ENCODE results near the gene PDE1C. TPM values are rescaled to one million over a fixed set of nuclear protein-coding genes. Genes with fewer than 3 reads are reported as not detected.

The PDE1C gene
- total RNA-seq, 1 donor from 2014 or later = 54.6 TPM

DNA sequence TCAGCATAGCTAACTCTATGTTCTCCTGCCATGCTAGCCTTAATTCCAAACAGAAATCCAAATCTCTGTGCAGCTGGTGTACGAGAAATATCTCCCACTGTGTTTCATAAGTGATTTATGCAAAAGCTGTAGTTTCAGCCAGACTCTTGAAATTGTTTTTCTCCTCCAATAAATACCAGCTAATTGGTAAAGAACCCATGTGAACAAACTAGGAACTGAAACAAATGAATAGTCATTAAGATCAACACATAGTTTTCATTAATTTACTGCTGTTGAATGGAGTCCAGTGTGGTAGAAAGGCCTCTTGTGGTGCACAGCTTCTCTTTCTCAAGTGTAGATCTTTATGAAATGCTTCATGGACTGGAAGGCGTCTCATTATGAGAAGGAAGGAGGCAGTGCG is 364.8 kb downstream of the PDE1C start:
- Mint-ChIP-seq H3K9me3 (ENCODE audit: low read depth) (peaks cover 4% of the 10 kb centered on the region), H3K4me3 (ENCODE audit: unreplicated experiment) (no peak overlapping the region), H3K27me3 (ENCODE audit: low read depth) (peaks cover 4% of the 10 kb centered on the region), H3K36me3 (ENCODE audit: low read depth) (no peaks in the 10 kb centered on the region), H3K27ac (ENCODE audit: unreplicated experiment) (no peak overlapping the region), H3K4me1 (ENCODE audit: low read depth) (no peaks in the 10 kb centered on the region)
- TF ChIP-seq, protein P1, sequence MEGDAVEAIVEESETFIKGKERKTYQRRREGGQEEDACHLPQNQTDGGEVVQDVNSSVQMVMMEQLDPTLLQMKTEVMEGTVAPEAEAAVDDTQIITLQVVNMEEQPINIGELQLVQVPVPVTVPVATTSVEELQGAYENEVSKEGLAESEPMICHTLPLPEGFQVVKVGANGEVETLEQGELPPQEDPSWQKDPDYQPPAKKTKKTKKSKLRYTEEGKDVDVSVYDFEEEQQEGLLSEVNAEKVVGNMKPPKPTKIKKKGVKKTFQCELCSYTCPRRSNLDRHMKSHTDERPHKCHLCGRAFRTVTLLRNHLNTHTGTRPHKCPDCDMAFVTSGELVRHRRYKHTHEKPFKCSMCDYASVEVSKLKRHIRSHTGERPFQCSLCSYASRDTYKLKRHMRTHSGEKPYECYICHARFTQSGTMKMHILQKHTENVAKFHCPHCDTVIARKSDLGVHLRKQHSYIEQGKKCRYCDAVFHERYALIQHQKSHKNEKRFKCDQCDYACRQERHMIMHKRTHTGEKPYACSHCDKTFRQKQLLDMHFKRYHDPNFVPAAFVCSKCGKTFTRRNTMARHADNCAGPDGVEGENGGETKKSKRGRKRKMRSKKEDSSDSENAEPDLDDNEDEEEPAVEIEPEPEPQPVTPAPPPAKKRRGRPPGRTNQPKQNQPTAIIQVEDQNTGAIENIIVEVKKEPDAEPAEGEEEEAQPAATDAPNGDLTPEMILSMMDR (IDR thresholded peaks at IDR 0.05) = no peak
- DNase-seq (ENCODE audit: low spot score) = no peak

DNA sequence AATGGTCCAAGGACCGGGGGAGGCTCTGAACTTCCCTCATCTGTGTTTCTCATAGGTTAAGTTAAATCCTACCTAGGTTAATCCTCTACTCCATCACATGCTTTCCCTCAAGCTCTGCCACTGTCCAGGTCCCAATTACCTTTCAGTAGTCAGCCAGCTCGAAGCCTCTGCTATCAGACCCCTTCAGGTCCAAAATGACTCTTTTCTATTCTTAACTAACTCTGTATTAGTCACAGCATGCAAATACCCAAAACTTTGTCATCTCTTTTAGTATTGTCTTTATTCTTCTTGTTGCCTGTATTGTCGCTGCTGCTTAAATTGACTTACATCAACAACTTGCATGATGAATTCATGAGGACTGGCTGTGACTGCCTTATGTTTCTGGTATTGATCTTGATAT is 367.9 kb downstream of the PDE1C start:
- Mint-ChIP-seq H3K36me3 (ENCODE audit: low read depth) (no peaks in the 10 kb centered on the region), H3K4me1 (ENCODE audit: low read depth) (no peaks in the 10 kb centered on the region), H3K27ac (ENCODE audit: unreplicated experiment) (no peak overlapping the region), H3K27me3 (ENCODE audit: low read depth) (peaks cover 9% of the 10 kb centered on the region), H3K9me3 (ENCODE audit: low read depth) (peaks cover 4% of the 10 kb centered on the region), H3K4me3 (ENCODE audit: unreplicated experiment) (no peak overlapping the region)
- DNase-seq (ENCODE audit: low spot score) = no peak
- TF ChIP-seq, protein P1 (IDR thresholded peaks at IDR 0.05) = no peak
